GM23338 (cell line): Measurements from ENCODE around the gene GGCX. TPM values are rescaled to one million over a fixed set of nuclear protein-coding genes. Genes with fewer than 3 reads are reported as not detected.
"Not testable (repeated sequence)": the region's sequence is repeated elsewhere in the genome, so short reads cannot be mapped to it uniquely, and the experiment has no call there.

Source experiments
- ATAC-seq: fragments of 200-7000 bp; cut with Tn5 transposase; 3 replicates; pipeline ENCODE4 v1.9.1; 2020
- DNase-seq: peaks from one replicate; pipeline ENCODE4 v3.0.0-alpha.2; 2015; ENCODE audit warnings: low spot score
- H2AFZ ChIP-seq: fragments of 200-600 bp; sonication (generic); 2 replicates; pipeline ENCODE4 v1.8.0; 2016; ENCODE audit warnings: antibody characterized with exemption, mild to moderate bottlenecking, moderate library complexity
- H3F3A ChIP-seq: fragments of 200-600 bp; sonication (generic); replicated peaks from 2 replicates; pipeline ENCODE4 v1.8.0; 2017; ENCODE audit warnings: antibody characterized with exemption, mixed run types, low read depth
- H3K27ac ChIP-seq: fragments of 200-600 bp; sonication (generic); 2 replicates; pipeline ENCODE4 v1.6.1; 2016; ENCODE audit warnings: low read depth
- H3K27me3 ChIP-seq: fragments of 200-600 bp; sonication (generic); 2 replicates; pipeline ENCODE4 v1.8.0; 2016; ENCODE audit warnings: mild to moderate bottlenecking, mixed run types, moderate library complexity; ENCODE audit not compliant: insufficient read depth
- H3K36me3 ChIP-seq: fragments of 200-600 bp; sonication (generic); 2 replicates; pipeline ENCODE4 v1.8.0; 2016; ENCODE audit warnings: mild to moderate bottlenecking; ENCODE audit not compliant: insufficient read depth
- H3K4me1 ChIP-seq: fragments of 200-600 bp; sonication (generic); 2 replicates; pipeline ENCODE4 v1.8.0; 2016; ENCODE audit warnings: mild to moderate bottlenecking, moderate library complexity; ENCODE audit not compliant: insufficient read depth
- H3K4me2 ChIP-seq: fragments of 200-600 bp; sonication (generic); 2 replicates; pipeline ENCODE4 v1.7.1; 2017; ENCODE audit warnings: mixed run types
- H3K4me3 ChIP-seq: fragments of 200-600 bp; sonication (generic); 2 replicates; pipeline ENCODE4 v1.6.1; 2016; ENCODE audit warnings: mixed run types
- H3K79me2 ChIP-seq: fragments of 200-600 bp; sonication (generic); replicated peaks from 2 replicates; pipeline ENCODE4 v1.8.0; 2017; ENCODE audit warnings: mild to moderate bottlenecking; ENCODE audit not compliant: insufficient read depth
- H3K9me2 ChIP-seq: fragments of 200-600 bp; sonication (generic); 2 replicates; pipeline ENCODE4 v1.8.0; 2017; ENCODE audit not compliant: insufficient read depth
- H4K20me1 ChIP-seq: fragments of 200-600 bp; sonication (generic); replicated peaks from 2 replicates; pipeline ENCODE4 v1.8.0; 2017; ENCODE audit warnings: mild to moderate bottlenecking; ENCODE audit not compliant: insufficient read depth
- H3K27ac Mint-ChIP-seq: 2 replicates; pipeline ENCODE4 v1.8.0; 2020; ENCODE audit warnings: inconsistent platforms, mild to moderate bottlenecking, moderate library complexity, mixed read lengths
- H3K27me3 Mint-ChIP-seq: 3 replicates; pipeline ENCODE4 v1.8.0; 2022; ENCODE audit warnings: low read depth, mild to moderate bottlenecking, moderate library complexity, mixed read lengths, inconsistent platforms; ENCODE audit not compliant: insufficient read depth, poor library complexity
- H3K36me3 Mint-ChIP-seq: 3 replicates; pipeline ENCODE4 v1.8.0; 2021; ENCODE audit warnings: low read depth, mild to moderate bottlenecking, inconsistent platforms, moderate library complexity, mixed read lengths
- H3K4me1 Mint-ChIP-seq: 3 replicates; pipeline ENCODE4 v1.8.0; 2020; ENCODE audit warnings: mild to moderate bottlenecking, inconsistent platforms, mixed read lengths
- H3K4me3 Mint-ChIP-seq: 3 replicates; pipeline ENCODE4 v1.8.0; 2021; ENCODE audit warnings: moderate library complexity, mild to moderate bottlenecking, inconsistent platforms, mixed read lengths
- H3K9me3 Mint-ChIP-seq: 3 replicates; pipeline ENCODE4 v1.8.0; 2020; ENCODE audit warnings: moderate library complexity, mild to moderate bottlenecking, inconsistent platforms, mixed read lengths
- CREB1 ChIP-seq: fragments of 250-450 bp; sonication (Bioruptor Pico); IDR thresholded peaks from 2 replicates; pipeline ENCODE4 v1.5.0; 2020; ENCODE audit warnings: low read depth, mild to moderate bottlenecking, moderate library complexity
- EZH2 ChIP-seq: fragments of 200-600 bp; sonication (generic); IDR thresholded peaks from one replicate; pipeline ENCODE4 v1.8.0; 2017; ENCODE audit warnings: antibody characterized with exemption, mild to moderate bottlenecking, low read depth; ENCODE audit not compliant: unreplicated experiment
- EZH2phosphoT487 ChIP-seq: fragments of 200-600 bp; sonication (generic); IDR thresholded peaks from one replicate; pipeline ENCODE4 v1.8.1; 2018; ENCODE audit warnings: antibody characterized with exemption; ENCODE audit not compliant: unreplicated experiment
- NANOG ChIP-seq: IDR thresholded peaks from 2 replicates; pipeline ENCODE4 v1.6.1; 2016; ENCODE audit warnings: antibody characterized with exemption, borderline replicate concordance
- ZNF114 ChIP-seq: fragments of 250-450 bp; sonication (Bioruptor Pico); IDR thresholded peaks from 2 replicates; pipeline ENCODE4 v1.5.0; 2020; ENCODE audit warnings: mild to moderate bottlenecking, moderate library complexity
- ZNF331 ChIP-seq: fragments of 250-450 bp; sonication (Bioruptor Pico); IDR thresholded peaks from 2 replicates; pipeline ENCODE4 v1.5.0; 2020; ENCODE audit warnings: low read depth, mild to moderate bottlenecking, moderate library complexity
- polyA plus RNA-seq: library from polyadenylated mRNA; unstranded; fragments of >200 nt; fragmentation: Nextera tagmentation; extraction: Ambion mirVana; gene quantifications from 2 replicates; pipeline ENCODE4 v1.2.1, GENCODE V29; 2016
- total RNA-seq: library from RNA; depleted of rRNA; stranded (reverse); fragments of >200 nt; shearing (Covaris generic); gene quantifications from 2 replicates; pipeline ENCODE4 v1.2.3, GENCODE V29; 2014
- TF ChIP-seq, protein P1 (sequence below): IDR thresholded peaks from one replicate; pipeline ENCODE4 v1.6.1; 2018; ENCODE audit warnings: antibody characterized with exemption; ENCODE audit not compliant: unreplicated experiment
- TF ChIP-seq, protein P2 (sequence below): fragments of 250-450 bp; sonication (Bioruptor Pico); IDR thresholded peaks from 2 replicates; pipeline ENCODE4 v1.5.0; 2020; ENCODE audit warnings: mild to moderate bottlenecking, moderate library complexity

Gene GGCX
- total and polyA plus RNA-seq, 2 experiments from 2014 or later = 14.4 to 36.2 TPM

DNA sequence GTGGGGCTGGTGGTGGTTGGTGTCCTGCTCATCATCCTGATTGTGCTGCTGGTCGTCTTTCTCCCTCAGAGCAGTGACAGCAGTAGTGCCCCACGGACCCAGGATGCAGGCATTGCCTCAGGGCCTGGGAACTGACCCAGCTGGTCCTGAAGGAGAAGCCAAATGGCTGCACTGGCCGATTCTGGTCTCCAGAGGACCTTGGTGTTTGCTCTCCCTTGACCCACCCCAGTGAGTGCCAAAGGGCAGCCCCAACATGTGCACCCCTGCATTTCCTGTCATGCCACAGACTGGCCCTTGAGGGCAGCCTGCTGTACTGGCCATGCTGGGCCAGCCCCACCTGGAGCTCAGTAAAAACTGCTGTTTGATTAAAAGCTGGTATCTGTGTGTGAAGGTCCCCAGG lies 31.7 kb upstream of the GGCX start:
- Mint-ChIP-seq H3K4me1 (peaks cover 8% of the 10 kb centered on the region; the same call in 2 of the 3 replicates), H3K27me3 (peaks cover 10% of the 10 kb centered on the region), H3K4me3 (no peak overlapping the region), H3K27ac (no peak overlapping the region), H3K9me3 (no peaks in the 10 kb centered on the region), H3K36me3 (peaks cover 3% of the 10 kb centered on the region; the same call in 1 of the 3 replicates)
- no peak overlapping the region for H3K27ac ChIP-seq
- no peaks in the 10 kb centered on the region for H3F3A ChIP-seq
- TF ChIP-seq, protein P1, sequence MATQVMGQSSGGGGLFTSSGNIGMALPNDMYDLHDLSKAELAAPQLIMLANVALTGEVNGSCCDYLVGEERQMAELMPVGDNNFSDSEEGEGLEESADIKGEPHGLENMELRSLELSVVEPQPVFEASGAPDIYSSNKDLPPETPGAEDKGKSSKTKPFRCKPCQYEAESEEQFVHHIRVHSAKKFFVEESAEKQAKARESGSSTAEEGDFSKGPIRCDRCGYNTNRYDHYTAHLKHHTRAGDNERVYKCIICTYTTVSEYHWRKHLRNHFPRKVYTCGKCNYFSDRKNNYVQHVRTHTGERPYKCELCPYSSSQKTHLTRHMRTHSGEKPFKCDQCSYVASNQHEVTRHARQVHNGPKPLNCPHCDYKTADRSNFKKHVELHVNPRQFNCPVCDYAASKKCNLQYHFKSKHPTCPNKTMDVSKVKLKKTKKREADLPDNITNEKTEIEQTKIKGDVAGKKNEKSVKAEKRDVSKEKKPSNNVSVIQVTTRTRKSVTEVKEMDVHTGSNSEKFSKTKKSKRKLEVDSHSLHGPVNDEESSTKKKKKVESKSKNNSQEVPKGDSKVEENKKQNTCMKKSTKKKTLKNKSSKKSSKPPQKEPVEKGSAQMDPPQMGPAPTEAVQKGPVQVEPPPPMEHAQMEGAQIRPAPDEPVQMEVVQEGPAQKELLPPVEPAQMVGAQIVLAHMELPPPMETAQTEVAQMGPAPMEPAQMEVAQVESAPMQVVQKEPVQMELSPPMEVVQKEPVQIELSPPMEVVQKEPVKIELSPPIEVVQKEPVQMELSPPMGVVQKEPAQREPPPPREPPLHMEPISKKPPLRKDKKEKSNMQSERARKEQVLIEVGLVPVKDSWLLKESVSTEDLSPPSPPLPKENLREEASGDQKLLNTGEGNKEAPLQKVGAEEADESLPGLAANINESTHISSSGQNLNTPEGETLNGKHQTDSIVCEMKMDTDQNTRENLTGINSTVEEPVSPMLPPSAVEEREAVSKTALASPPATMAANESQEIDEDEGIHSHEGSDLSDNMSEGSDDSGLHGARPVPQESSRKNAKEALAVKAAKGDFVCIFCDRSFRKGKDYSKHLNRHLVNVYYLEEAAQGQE = no peak
- no peak for TF ChIP-seq CREB1 (CRISPR knock-in tag)
- no peak for TF ChIP-seq EZH2
- TF ChIP-seq ZNF331 (CRISPR knock-in tag) = no peak
- no peak for TF ChIP-seq EZH2phosphoT487
- no peak for TF ChIP-seq NANOG
- peaks cover 6% of the 10 kb centered on the region for H3K4me1 ChIP-seq
- H4K20me1 ChIP-seq = 0 out of 2 replicates have a peak, but pooled peaks cover 5% of the 10 kb centered on the region
- H3K79me2 ChIP-seq = peaks cover 14% of the 10 kb centered on the region
- DNase-seq = no peak
- H3K36me3 ChIP-seq = no peaks in the 10 kb centered on the region; the same call in 1 of the 2 replicates
- H3K27me3 ChIP-seq = no peaks in the 10 kb centered on the region
- H3K4me2 ChIP-seq = no peak overlapping the region
- H3K9me2 ChIP-seq = no peaks in the 10 kb centered on the region
- no peak overlapping the region for H2AFZ ChIP-seq
- H3K4me3 ChIP-seq = no peak overlapping the region
- ATAC-seq = no peak

DNA sequence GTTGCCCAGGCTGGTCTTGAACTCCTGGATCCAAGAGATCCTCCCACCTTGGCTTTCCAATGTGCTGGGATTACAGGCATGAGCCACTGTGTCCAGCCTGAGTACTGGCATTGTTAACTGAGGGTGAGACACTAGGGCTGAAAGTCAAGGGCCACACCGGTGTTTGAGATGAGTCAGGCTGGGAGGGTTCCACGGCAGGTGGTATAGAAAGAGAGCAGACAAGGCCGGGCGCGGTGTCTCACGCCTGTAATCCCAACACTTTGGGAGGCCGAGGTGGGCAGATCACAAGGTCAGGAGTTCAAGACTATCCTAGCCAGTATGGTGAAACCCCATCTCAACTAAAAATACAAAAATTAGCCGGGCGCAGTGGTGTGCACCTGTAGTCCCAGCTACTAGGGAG lies 31.0 kb upstream of the GGCX start:
- H3K27ac ChIP-seq, H3F3A ChIP-seq, H3K4me2 ChIP-seq, H3K27me3 ChIP-seq, DNase-seq, H3K9me3 Mint-ChIP-seq, H3K36me3 ChIP-seq, H4K20me1 ChIP-seq, H3K9me2 ChIP-seq, H3K27ac Mint-ChIP-seq, ATAC-seq, H3K4me1 ChIP-seq, H3K27me3 Mint-ChIP-seq, H3K4me1 Mint-ChIP-seq, H2AFZ ChIP-seq, H3K4me3 Mint-ChIP-seq, H3K36me3 Mint-ChIP-seq, H3K4me3 ChIP-seq: not testable (repeated sequence)
- H3K79me2 ChIP-seq = peaks cover 14% of the 10 kb centered on the region

DNA sequence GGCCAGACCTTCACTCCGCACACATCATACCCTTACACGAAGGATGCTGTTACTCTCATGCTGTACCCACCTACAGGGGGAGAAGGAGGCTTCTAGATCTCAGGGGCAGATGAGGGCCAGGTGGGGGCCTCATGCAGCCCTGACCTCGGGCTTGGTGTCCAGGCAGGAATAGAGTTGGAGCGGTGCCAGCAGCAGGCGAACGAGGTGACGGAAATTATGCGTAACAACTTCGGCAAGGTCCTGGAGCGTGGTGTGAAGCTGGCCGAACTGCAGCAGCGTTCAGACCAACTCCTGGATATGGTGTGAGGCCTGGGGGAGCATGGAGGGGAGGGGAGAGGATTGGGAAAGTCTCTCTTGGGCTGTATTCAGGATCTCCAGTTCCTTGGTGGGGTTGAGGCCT lies 30.3 kb upstream of the GGCX start:
- peaks cover 8% of the 10 kb centered on the region for H3K27me3 Mint-ChIP-seq
- no peak for TF ChIP-seq ZNF114 (CRISPR knock-in tag)
- TF ChIP-seq, protein P2, sequence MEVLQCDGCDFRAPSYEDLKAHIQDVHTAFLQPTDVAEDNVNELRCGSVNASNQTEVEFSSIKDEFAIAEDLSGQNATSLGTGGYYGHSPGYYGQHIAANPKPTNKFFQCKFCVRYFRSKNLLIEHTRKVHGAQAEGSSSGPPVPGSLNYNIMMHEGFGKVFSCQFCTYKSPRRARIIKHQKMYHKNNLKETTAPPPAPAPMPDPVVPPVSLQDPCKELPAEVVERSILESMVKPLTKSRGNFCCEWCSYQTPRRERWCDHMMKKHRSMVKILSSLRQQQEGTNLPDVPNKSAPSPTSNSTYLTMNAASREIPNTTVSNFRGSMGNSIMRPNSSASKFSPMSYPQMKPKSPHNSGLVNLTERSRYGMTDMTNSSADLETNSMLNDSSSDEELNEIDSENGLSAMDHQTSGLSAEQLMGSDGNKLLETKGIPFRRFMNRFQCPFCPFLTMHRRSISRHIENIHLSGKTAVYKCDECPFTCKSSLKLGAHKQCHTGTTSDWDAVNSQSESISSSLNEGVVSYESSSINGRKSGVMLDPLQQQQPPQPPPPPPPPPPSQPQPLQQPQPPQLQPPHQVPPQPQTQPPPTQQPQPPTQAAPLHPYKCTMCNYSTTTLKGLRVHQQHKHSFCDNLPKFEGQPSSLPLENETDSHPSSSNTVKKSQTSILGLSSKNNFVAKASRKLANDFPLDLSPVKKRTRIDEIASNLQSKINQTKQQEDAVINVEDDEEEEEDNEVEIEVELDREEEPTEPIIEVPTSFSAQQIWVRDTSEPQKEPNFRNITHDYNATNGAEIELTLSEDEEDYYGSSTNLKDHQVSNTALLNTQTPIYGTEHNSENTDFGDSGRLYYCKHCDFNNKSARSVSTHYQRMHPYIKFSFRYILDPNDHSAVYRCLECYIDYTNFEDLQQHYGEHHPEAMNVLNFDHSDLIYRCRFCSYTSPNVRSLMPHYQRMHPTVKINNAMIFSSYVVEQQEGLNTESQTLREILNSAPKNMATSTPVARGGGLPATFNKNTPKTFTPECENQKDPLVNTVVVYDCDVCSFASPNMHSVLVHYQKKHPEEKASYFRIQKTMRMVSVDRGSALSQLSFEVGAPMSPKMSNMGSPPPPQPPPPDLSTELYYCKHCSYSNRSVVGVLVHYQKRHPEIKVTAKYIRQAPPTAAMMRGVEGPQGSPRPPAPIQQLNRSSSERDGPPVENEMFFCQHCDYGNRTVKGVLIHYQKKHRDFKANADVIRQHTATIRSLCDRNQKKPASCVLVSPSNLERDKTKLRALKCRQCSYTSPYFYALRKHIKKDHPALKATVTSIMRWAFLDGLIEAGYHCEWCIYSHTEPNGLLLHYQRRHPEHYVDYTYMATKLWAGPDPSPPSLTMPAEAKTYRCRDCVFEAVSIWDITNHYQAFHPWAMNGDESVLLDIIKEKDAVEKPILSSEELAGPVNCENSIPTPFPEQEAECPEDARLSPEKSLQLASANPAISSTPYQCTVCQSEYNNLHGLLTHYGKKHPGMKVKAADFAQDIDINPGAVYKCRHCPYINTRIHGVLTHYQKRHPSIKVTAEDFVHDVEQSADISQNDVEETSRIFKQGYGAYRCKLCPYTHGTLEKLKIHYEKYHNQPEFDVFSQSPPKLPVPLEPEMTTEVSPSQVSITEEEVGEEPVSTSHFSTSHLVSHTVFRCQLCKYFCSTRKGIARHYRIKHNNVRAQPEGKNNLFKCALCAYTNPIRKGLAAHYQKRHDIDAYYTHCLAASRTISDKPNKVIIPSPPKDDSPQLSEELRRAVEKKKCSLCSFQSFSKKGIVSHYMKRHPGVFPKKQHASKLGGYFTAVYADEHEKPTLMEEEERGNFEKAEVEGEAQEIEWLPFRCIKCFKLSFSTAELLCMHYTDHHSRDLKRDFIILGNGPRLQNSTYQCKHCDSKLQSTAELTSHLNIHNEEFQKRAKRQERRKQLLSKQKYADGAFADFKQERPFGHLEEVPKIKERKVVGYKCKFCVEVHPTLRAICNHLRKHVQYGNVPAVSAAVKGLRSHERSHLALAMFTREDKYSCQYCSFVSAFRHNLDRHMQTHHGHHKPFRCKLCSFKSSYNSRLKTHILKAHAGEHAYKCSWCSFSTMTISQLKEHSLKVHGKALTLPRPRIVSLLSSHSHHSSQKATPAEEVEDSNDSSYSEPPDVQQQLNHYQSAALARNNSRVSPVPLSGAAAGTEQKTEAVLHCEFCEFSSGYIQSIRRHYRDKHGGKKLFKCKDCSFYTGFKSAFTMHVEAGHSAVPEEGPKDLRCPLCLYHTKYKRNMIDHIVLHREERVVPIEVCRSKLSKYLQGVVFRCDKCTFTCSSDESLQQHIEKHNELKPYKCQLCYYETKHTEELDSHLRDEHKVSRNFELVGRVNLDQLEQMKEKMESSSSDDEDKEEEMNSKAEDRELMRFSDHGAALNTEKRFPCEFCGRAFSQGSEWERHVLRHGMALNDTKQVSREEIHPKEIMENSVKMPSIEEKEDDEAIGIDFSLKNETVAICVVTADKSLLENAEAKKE (CRISPR knock-in tag) = no peak

More for the DNA sequence above, 30.3 kb upstream of the GGCX start:
- no peak overlapping the region for H2AFZ ChIP-seq
- H3K36me3 ChIP-seq = no peaks in the 10 kb centered on the region
- no peaks in the 10 kb centered on the region for H3K9me2 ChIP-seq
- no peak for DNase-seq
- H3K79me2 ChIP-seq = peaks cover 9% of the 10 kb centered on the region
- Mint-ChIP-seq H3K4me3 (no peak overlapping the region), H3K4me1 (peaks cover 8% of the 10 kb centered on the region; the same call in 2 of the 3 replicates), H3K36me3 (no peaks in the 10 kb centered on the region), H3K9me3 (no peaks in the 10 kb centered on the region), H3K27ac (no peak overlapping the region; the same call in 1 of the 2 replicates)
- H3K4me3 ChIP-seq = no peak overlapping the region
- H3K27me3 ChIP-seq = no peaks in the 10 kb centered on the region
- H3F3A ChIP-seq = no peaks in the 10 kb centered on the region
- H4K20me1 ChIP-seq = 0 out of 2 replicates have a peak, but pooled peaks cover 4% of the 10 kb centered on the region
- peaks cover 5% of the 10 kb centered on the region for H3K4me1 ChIP-seq
- no peak overlapping the region for H3K27ac ChIP-seq
- no peak for ATAC-seq
- no peak overlapping the region for H3K4me2 ChIP-seq
